Measurements from ENCODE around the gene CTU1.

DNA sequence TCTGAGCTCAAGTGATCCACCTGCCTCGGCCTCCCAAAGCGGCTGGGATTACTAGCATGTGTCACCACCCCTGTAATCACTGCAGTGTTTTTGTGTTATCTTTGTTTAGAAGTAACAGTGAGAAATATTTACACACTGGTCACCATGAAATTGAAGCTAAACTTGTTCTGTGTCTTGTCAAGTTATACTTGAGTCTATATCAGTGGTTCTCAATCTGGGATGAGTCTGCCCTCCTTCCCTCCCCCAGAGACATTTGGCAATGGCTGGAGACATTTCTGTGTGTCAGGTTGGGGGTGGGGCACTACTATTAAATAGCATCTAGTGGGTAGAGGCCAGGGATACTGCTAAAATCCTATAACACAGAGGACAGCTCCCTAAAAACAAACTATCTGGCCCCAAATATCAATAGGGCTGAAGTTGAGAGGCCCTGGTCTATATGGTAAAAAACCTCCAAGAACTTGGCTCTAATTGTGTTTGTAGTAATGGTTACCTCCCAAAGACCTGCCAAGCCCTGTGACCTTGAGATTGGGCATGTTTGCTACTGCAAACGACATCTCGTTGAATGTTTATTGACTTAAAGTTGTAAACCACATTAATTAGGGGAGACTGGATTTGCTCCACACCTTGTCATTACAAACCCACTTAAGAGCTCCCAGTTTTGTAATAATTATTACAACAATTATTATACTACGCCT, 6.9 kb downstream of the CTU1 start:
- TF ChIP-seq POLR2A (IDR thresholded peaks at IDR 0.05) (no peak), CTCF (IDR thresholded peaks at IDR 0.05) (no peak)

All from lower leg skin (tissue), 3 donors.